Karpas-422 (cell line): ENCODE measurements around the gene PRTN3. TPM values are rescaled to one million over a fixed set of nuclear protein-coding genes. Genes with fewer than 3 reads are reported as not detected.
"Not testable (repeated sequence)": the region's sequence is repeated elsewhere in the genome, so short reads cannot be mapped to it uniquely, and the experiment has no call there.

ENCODE experiments used
- DNase-seq: peaks from one replicate; pipeline ENCODE4 v3.0.0-alpha.2; 2015
- H2AFZ ChIP-seq: fragments of 200-600 bp; sonication (generic); 2 replicates; pipeline ENCODE4 v1.6.1; 2014; ENCODE audit warnings: antibody characterized with exemption, low read length, mixed read lengths
- H3K27ac ChIP-seq: fragments of 200-600 bp; sonication (generic); 2 replicates; pipeline ENCODE4 v1.5.1; 2014; ENCODE audit warnings: mild to moderate bottlenecking, low read length, moderate library complexity
- H3K27me3 ChIP-seq: fragments of 200-600 bp; sonication (generic); 2 replicates; pipeline ENCODE4 v1.6.1; 2014; ENCODE audit warnings: low read length, mixed read lengths
- H3K36me3 ChIP-seq: fragments of 200-600 bp; sonication (generic); 2 replicates; pipeline ENCODE4 v1.6.1; 2014; ENCODE audit warnings: low read length, mixed read lengths; ENCODE audit not compliant: insufficient read depth
- H3K4me1 ChIP-seq: fragments of 200-600 bp; sonication (generic); 2 replicates; pipeline ENCODE4 v1.6.1; 2014; ENCODE audit warnings: mild to moderate bottlenecking, low read length, mixed read lengths
- H3K4me2 ChIP-seq: fragments of 200-600 bp; sonication (generic); 2 replicates; pipeline ENCODE4 v1.6.1; 2014; ENCODE audit warnings: low read length, low read depth, mild to moderate bottlenecking; ENCODE audit not compliant: poor library complexity, severe bottlenecking
- H3K4me3 ChIP-seq: fragments of 200-600 bp; sonication (generic); 2 replicates; pipeline ENCODE4 v1.5.1; 2014; ENCODE audit warnings: mild to moderate bottlenecking, antibody characterized with exemption, low read length, mixed read lengths
- H3K79me2 ChIP-seq: fragments of 200-600 bp; sonication (generic); 2 replicates; pipeline ENCODE4 v1.6.1; 2014; ENCODE audit warnings: mild to moderate bottlenecking, low read length, mixed read lengths
- H3K9ac ChIP-seq: fragments of 200-600 bp; sonication (generic); 2 replicates; pipeline ENCODE4 v1.6.0; 2014; ENCODE audit warnings: low read length
- H3K9me2 ChIP-seq: fragments of 200-600 bp; sonication (generic), shearing (Covaris generic); replicated peaks from 2 replicates; pipeline ENCODE4 v1.6.0; 2014; ENCODE audit warnings: mild to moderate bottlenecking, low read length, moderate library complexity; ENCODE audit not compliant: insufficient read depth
- H3K9me3 ChIP-seq: fragments of 300-700, 200-600 bp; sonication (generic); 2 replicates; pipeline ENCODE4 v1.6.1; 2014; ENCODE audit warnings: low read length, mixed read lengths
- H4K20me1 ChIP-seq: fragments of 200-600 bp; sonication (generic); 2 replicates; pipeline ENCODE4 v1.6.1; 2014; ENCODE audit warnings: mild to moderate bottlenecking, antibody characterized with exemption, low read length, low read depth; ENCODE audit not compliant: insufficient read depth
- total RNA-seq: library from RNA; depleted of rRNA; stranded (reverse); fragments of >200 nt; shearing (Covaris generic); gene quantifications from 2 replicates; pipeline ENCODE4 v1.2.3, GENCODE V29; 2014; ENCODE audit warnings: low replicate concordance

PRTN3 gene
- total RNA-seq, 1 experiment from 2014 or later = not detected

DNA sequence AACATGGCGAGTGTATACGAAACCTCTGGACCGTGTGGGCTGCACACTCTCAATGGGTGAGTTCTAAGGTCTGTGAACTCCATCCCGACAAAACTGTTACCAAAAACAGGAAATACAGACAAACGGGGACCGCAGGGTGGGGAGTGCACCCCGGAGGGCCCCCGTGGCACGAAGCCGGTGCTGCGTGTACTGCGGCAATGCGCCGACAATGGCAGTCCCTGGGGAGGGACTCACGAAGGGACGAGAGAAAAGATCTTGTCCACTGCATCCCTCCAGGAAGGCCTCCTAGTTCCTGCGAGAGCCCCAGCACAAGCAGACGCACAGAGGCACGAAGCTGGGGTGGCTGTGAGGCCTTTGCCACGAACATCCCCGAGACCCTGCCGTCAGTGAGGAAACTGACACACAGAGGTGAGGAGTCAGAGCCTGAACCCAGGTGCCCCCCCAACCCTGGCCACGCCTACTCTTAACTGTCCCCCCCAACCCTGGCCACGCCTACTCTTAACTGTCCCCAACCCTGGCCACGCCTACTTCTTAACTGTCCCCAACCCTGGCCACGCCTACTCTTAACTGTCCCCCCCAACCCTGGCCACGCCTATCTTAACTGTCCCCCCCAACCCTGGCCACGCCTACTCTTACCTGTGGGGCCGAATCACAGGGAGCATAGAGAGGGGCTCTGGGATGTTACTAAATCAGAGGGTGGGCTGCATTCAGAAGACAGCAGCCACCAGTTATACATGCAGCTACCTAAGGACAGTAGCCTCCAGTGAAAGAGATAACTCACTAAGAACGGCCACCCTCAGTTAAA is 48.0 kb downstream of the PRTN3 start:
- DNase-seq = peak; percentile 68
- Histone ChIP-seq H3K27ac (no peak overlapping the region), H3K36me3 (0 out of 2 replicates have a peak, but pooled peaks cover 5% of the 10 kb centered on the region), H3K79me2 (peaks cover 19% of the 10 kb centered on the region), H3K4me2 (no peak overlapping the region), H4K20me1 (peaks cover 9% of the 10 kb centered on the region; the same call in 1 of the 2 replicates), H3K27me3 (no peaks in the 10 kb centered on the region), H3K9ac (no peak overlapping the region), H3K9me2 (no peaks in the 10 kb centered on the region), H3K9me3 (no peaks in the 10 kb centered on the region), H3K4me1 (peaks cover 11% of the 10 kb centered on the region), H3K4me3 (no peak overlapping the region), H2AFZ (no peak overlapping the region)

GRCh38 chr19:889662-890295 is 49.0 kb downstream of the PRTN3 start:
- no peak overlapping the region for H3K4me3 ChIP-seq
- 0 out of 2 replicates have a peak, but pooled peaks cover 5% of the 10 kb centered on the region for H3K36me3 ChIP-seq
- no peaks in the 10 kb centered on the region for H3K9me2 ChIP-seq
- no peak overlapping the region for H3K4me2 ChIP-seq
- no peak overlapping the region for H3K27ac ChIP-seq
- DNase-seq = no peak
- H3K4me1 ChIP-seq = peaks cover 12% of the 10 kb centered on the region
- H3K27me3 ChIP-seq = no peaks in the 10 kb centered on the region
- no peaks in the 10 kb centered on the region for H3K9me3 ChIP-seq
- no peak overlapping the region for H2AFZ ChIP-seq
- no peak overlapping the region for H3K9ac ChIP-seq
- H4K20me1 ChIP-seq = peaks cover 9% of the 10 kb centered on the region; the same call in 1 of the 2 replicates
- peaks cover 19% of the 10 kb centered on the region for H3K79me2 ChIP-seq

DNA sequence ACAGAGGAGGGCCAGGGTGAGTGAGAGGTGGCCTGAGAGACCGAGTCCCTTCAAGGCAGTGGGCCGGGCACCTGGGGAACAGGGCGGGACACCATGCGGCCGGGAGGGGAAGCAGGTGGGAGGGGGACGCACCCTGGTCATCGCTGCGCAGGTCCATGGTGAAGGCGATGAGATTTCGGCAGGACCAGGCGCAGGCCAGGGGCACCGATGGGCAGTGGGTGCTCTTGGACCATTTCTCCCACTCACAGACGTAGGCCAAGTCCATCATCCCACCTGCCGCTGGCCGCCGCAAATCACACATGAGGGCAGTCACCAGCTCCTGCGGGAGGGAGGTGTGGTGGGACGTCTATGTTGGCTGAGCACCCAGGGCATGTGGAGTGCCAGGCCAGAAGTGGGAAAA is 50.0 kb downstream of the PRTN3 start:
- Histone ChIP-seq H3K27ac (no peak overlapping the region), H3K9me2 (no peaks in the 10 kb centered on the region), H3K79me2 (peaks cover 19% of the 10 kb centered on the region), H3K27me3 (no peaks in the 10 kb centered on the region), H3K9ac (no peak overlapping the region), H4K20me1 (peaks cover 9% of the 10 kb centered on the region; the same call in 1 of the 2 replicates), H3K36me3 (0 out of 2 replicates have a peak, but pooled peaks cover 5% of the 10 kb centered on the region), H3K4me1 (peaks cover 12% of the 10 kb centered on the region), H3K4me3 (no peak overlapping the region), H3K9me3 (no peaks in the 10 kb centered on the region), H2AFZ (no peak overlapping the region), H3K4me2 (no peak overlapping the region)
- no peak for DNase-seq

DNA sequence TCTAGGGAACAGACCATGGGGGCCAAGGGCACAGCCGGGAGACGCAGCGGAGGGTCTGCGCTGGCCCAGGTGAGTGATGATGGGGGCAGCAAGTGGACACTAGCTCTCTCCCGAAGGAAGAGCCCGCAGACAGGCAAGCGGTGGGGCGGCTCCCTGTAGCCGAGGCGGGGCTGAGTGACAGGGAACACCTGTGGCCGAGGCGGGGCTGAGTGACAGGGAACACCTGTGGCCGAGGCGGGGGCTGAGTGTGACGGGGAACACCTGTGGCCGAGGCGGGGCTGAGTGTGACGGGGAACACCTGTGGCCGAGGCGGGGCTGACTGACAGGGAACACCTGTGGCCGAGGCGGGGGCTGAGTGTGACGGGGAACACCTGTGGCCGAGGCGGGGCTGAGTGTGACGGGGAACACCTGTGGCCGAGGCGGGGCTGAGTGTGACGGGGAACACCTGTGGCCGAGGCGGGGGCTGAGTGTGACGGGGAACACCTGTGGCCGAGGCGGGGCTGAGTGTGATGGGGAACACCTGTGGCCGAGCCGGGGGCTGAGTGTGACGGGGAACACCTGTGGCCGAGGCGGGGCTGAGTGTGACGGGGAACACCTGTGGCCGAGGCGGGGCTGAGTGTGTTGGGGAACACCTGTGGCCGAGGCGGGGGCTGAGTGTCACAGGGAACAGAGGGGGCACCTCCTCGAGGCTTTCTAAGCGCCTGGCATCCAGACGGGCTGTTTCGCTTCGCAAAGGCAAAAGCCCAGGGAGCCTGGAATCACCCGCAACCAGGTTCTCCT is 50.8 kb downstream of the PRTN3 start:
- H3K4me3 ChIP-seq = peak overlapping the region; percentile 84
- not testable (repeated sequence) for H3K36me3 ChIP-seq, H3K27me3 ChIP-seq, H4K20me1 ChIP-seq, H3K27ac ChIP-seq, DNase-seq, H3K9me3 ChIP-seq, H2AFZ ChIP-seq, H3K9me2 ChIP-seq
- peak overlapping the region; percentile 90 for H3K4me2 ChIP-seq
- H3K9ac ChIP-seq = peak overlapping the region; percentile 91
- H3K4me1 ChIP-seq = peaks cover 12% of the 10 kb centered on the region
- H3K79me2 ChIP-seq = peaks cover 19% of the 10 kb centered on the region

- no peaks in the 10 kb centered on the region for H3K9me2 ChIP-seq
- H3K79me2 ChIP-seq = peaks cover 19% of the 10 kb centered on the region
- H3K9me3 ChIP-seq = no peaks in the 10 kb centered on the region
- 0 out of 2 replicates have a peak, but pooled peaks cover 5% of the 10 kb centered on the region for H3K36me3 ChIP-seq
- peak; percentile 65 for DNase-seq
- H4K20me1 ChIP-seq = peaks cover 9% of the 10 kb centered on the region; the same call in 1 of the 2 replicates
- peak overlapping the region; percentile 91 for H3K9ac ChIP-seq
- peak overlapping the region; percentile 64 for H3K27ac ChIP-seq
- peak overlapping the region; percentile 84 for H3K4me3 ChIP-seq
- no peaks in the 10 kb centered on the region for H3K27me3 ChIP-seq
- peak overlapping the region; percentile 90 for H3K4me2 ChIP-seq
- no peak overlapping the region for H2AFZ ChIP-seq
- H3K4me1 ChIP-seq = peaks cover 12% of the 10 kb centered on the region
Observed at GRCh38 chr19:892243-892893, 51.6 kb downstream of the PRTN3 start.

DNA sequence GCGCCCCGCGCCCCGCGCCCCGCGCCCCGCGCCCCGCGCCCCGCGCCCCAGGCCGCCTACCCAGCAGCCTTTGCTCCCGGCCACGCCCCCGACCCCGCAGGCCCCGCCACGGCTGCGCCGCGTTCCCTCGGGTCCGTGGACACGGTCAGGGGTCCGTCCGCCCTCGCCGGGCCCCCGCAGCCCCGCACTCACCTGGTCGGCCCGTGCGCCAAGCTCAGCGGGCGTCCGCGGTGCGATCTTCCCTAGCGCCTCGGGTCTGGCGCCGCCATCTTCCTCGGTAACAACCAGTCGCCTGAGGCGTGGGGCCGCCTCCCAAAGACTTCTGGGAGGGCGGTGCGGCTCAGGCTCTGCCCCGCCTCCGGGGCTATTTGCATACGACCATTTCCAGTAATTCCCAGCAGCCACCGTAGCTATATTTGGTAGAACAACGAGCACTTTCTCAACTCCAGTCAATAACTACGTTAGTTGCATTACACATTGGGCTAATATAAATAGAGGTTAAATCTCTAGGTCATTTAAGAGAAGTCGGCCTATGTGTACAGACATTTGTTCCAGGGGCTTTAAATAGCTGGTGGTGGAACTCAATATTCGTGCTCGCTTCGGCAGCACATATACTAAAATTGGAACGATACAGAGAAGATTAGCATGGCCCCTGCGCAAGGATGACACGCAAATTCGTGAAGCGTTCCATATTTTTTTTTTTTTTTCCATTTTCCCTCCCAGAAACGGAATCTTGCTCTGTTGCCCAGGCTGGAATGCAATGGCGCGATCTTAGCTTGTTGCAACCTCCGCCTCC is 52.3 kb downstream of the PRTN3 start, which contains the start of the genes MED16 and RNU6-9:
Gene MED16 (minus strand): TSS at position 294 of the 796 bp plus-strand sequence. CDS start 2,056 bp downstream, outside the sequence.
Gene RNU6-9 (plus strand): TSS at position 591 of the 796 bp plus-strand sequence.
- peak within 1 kb of the TSS; percentile 90 for H3K4me2 ChIP-seq
- H3K9ac ChIP-seq = peak within 1 kb of the TSS; percentile 91

GRCh38 chr19:896434-896833 is 55.6 kb downstream of the PRTN3 start:
- H4K20me1 ChIP-seq = peaks cover 21% of the 10 kb centered on the region; the same call in 1 of the 2 replicates
- no peak overlapping the region for H3K9ac ChIP-seq
- no peaks in the 10 kb centered on the region for H3K36me3 ChIP-seq
- no peak overlapping the region for H3K27ac ChIP-seq
- H3K4me2 ChIP-seq = no peak overlapping the region
- no peaks in the 10 kb centered on the region for H3K27me3 ChIP-seq
- no peak overlapping the region for H2AFZ ChIP-seq
- H3K9me2 ChIP-seq = no peaks in the 10 kb centered on the region
- no peak overlapping the region for H3K4me3 ChIP-seq
- peaks cover 29% of the 10 kb centered on the region for H3K4me1 ChIP-seq
- H3K9me3 ChIP-seq = no peaks in the 10 kb centered on the region
- DNase-seq = no peak
- H3K79me2 ChIP-seq = peaks cover 8% of the 10 kb centered on the region

More for the DNA sequence above, 52.3 kb downstream of the PRTN3 start, which contains the start of the genes MED16 and RNU6-9:
- Histone ChIP-seq H3K9me2 (no peaks in the 10 kb centered on the region), H3K27me3 (no peaks in the 10 kb centered on the region), H3K4me3 (peak within 1 kb of the TSS; percentile 84), H2AFZ (no peak within 1 kb of the TSS; the same call in 1 of the 2 replicates), H3K36me3 (0 out of 2 replicates have a peak, but pooled peaks cover 5% of the 10 kb centered on the region), H4K20me1 (peaks cover 9% of the 10 kb centered on the region; the same call in 1 of the 2 replicates), H3K4me1 (peaks cover 12% of the 10 kb centered on the region), H3K9me3 (no peaks in the 10 kb centered on the region), H3K27ac (peak within 1 kb of the TSS; percentile 66), H3K79me2 (peaks cover 19% of the 10 kb centered on the region)
- DNase-seq = peak; percentile 97
